Liver (tissue), 9 donors: ENCODE measurements around the gene PSRC1. TPM values are rescaled to one million over a fixed set of nuclear protein-coding genes. Genes with fewer than 3 reads are reported as not detected.

Experiments used
- DNase-seq: peaks from one replicate; pipeline ENCODE4 v3.0.0-alpha.2; 2017; ENCODE audit warnings: low spot score
- H3K27ac ChIP-seq, 2 donors: one replicate each; pipeline ENCODE4 v1.7.0; 2013; ENCODE audit warnings: inconsistent platforms in 2 of 2, low read length in 2 of 2, control low read depth in 1 of 2, low read depth in 1 of 2, mild to moderate bottlenecking in 1 of 2
- H3K27me3 ChIP-seq, 4 donors: one replicate each; pipeline versions ENCODE4 v1.6.1 to v1.7.0; 2013; ENCODE audit warnings: low read length in 3 of 4, inconsistent platforms in 1 of 4, mild to moderate bottlenecking in 1 of 4, moderate library complexity in 1 of 4; ENCODE audit not compliant: control insufficient read depth in 4 of 4, insufficient read depth in 4 of 4
- H3K36me3 ChIP-seq, 4 donors: one replicate each; pipeline versions ENCODE4 v1.6.1 to v1.7.0; 2013; ENCODE audit warnings: low read length in 3 of 4, mild to moderate bottlenecking in 3 of 4, low read depth in 1 of 4, moderate library complexity in 1 of 4; ENCODE audit not compliant: control insufficient read depth in 4 of 4, insufficient read depth in 3 of 4
- H3K4me1 ChIP-seq, 4 donors: one replicate each; pipeline versions ENCODE4 v1.6.1 to v1.7.0; 2013; ENCODE audit warnings: low read length in 3 of 4, mild to moderate bottlenecking in 3 of 4, moderate library complexity in 1 of 4; ENCODE audit not compliant: control insufficient read depth in 4 of 4, insufficient read depth in 4 of 4
- H3K4me3 ChIP-seq, 3 donors: one replicate each; pipeline versions ENCODE4 v1.6.1 to v1.7.0; 2013; ENCODE audit warnings: low read length in 3 of 3, control low read depth in 1 of 3, low read depth in 1 of 3, mild to moderate bottlenecking in 1 of 3
- H3K9ac ChIP-seq, 2 donors: one replicate each; pipeline ENCODE4 v1.7.0; 2013; ENCODE audit warnings: low read length in 2 of 2, mild to moderate bottlenecking in 2 of 2, moderate library complexity in 2 of 2, control low read depth in 1 of 2, low read depth in 1 of 2
- H3K9me3 ChIP-seq, 4 donors: one replicate each; pipeline versions ENCODE4 v1.6.1 to v1.7.0; 2013; ENCODE audit warnings: low read length in 3 of 4; ENCODE audit not compliant: control insufficient read depth in 4 of 4
- ATF3 ChIP-seq: IDR thresholded peaks from 2 replicates; pipeline ENCODE4 v1.6.1; 2016; ENCODE audit warnings: antibody characterized with exemption
- CTCF ChIP-seq: fragments of 150-350 bp; IDR thresholded peaks from 2 replicates; pipeline ENCODE4 v1.5.1; 2017; ENCODE audit warnings: improper control_type of control experiment, low read depth, low read length; ENCODE audit not compliant: missing input control
- EGR1 ChIP-seq, 2 donors: IDR thresholded peaks; 2 replicates each; pipeline ENCODE4 v1.6.1; 2016 to 2018; ENCODE audit warnings: antibody characterized with exemption in 2 of 2, low read depth in 2 of 2
- FOXA2 ChIP-seq: IDR thresholded peaks from 2 replicates; pipeline ENCODE4 v1.6.1; 2016; ENCODE audit warnings: antibody characterized with exemption
- HNF4A ChIP-seq, 2 donors: conservative IDR thresholded peaks; 2 replicates each; pipeline ENCODE4 v1.6.1; 2016; ENCODE audit warnings: antibody characterized with exemption in 2 of 2, mild to moderate bottlenecking in 2 of 2
- MAX ChIP-seq: IDR thresholded peaks from 2 replicates; pipeline ENCODE4 v1.6.1; 2016; ENCODE audit warnings: antibody characterized with exemption
- NR2F2 ChIP-seq: IDR thresholded peaks from 2 replicates; pipeline ENCODE4 v1.6.1; 2016; ENCODE audit warnings: antibody characterized with exemption
- REST ChIP-seq: IDR thresholded peaks from 2 replicates; pipeline ENCODE4 v1.6.1; 2016; ENCODE audit warnings: antibody characterized with exemption, mild to moderate bottlenecking
- RXRA ChIP-seq, 2 donors: IDR thresholded peaks; 2 replicates each; pipeline ENCODE4 v1.6.1; 2017 to 2018; ENCODE audit warnings: antibody characterized with exemption in 2 of 2, mild to moderate bottlenecking in 1 of 2
- SP1 ChIP-seq: IDR thresholded peaks from 2 replicates; pipeline ENCODE4 v1.6.1; 2018; ENCODE audit warnings: antibody characterized with exemption, mild to moderate bottlenecking
- TAF1 ChIP-seq: conservative IDR thresholded peaks from 2 replicates; pipeline ENCODE4 v1.6.1; 2016; ENCODE audit warnings: antibody characterized with exemption, mild to moderate bottlenecking
- WGBS: extraction: QIAGEN DNeasy Blood & Tissue Kit; methylation state at CpG from one replicate; pipeline ENCODE4 v1.1.7; 2013; 5-methylcytosine and 5-hydroxymethylcytosine counted together
- polyA plus RNA-seq, 2 donors: library from polyadenylated mRNA; stranded (reverse) in 1 of 2; unstranded in 1 of 2; fragments of 200-250 nt in 1 of 2; fragments of >200 nt in 1 of 2; fragmentation: Nextera tagmentation in 1 of 2; extraction: Ambion mirVana in 1 of 2; gene quantifications; one replicate each; pipeline versions ENCODE4 v1.2.1 to v1.2.3, GENCODE V29; 2013 to 2015
- total RNA-seq, 2 donors: library from RNA; depleted of rRNA; stranded (reverse); fragments of >200 nt; gene quantifications; one replicate each; pipeline ENCODE4 v1.2.3, GENCODE V29; 2014
- donor health status: healthy.
- donor health status: healthy.
- donor health status: healthy.
- donor health status: healthy.
- donor health status: healthy.

The PSRC1 gene
- total and polyA plus RNA-seq, 4 donors, result 0.25 to 2.6 (median 1.1) TPM

GRCh38 chr1:109273570-109274288 lies 9.2 kb downstream of the PSRC1 start:
- 86% methylated on average over 30 of the region's 30 CpGs for WGBS
- TF ChIP-seq HNF4A (conservative IDR thresholded peaks at IDR 0.05), result no peak
- no peak for TF ChIP-seq CTCF
- no peak for TF ChIP-seq REST
- no peak for TF ChIP-seq FOXA2
- TF ChIP-seq TAF1, result no peak
- no peak for TF ChIP-seq EGR1 (IDR thresholded peaks at IDR 0.05; ENCODE audit: low read depth in 2 of 2)
- H3K27ac ChIP-seq, result no peak overlapping the region

GRCh38 chr1:109272831-109273547 lies 10.0 kb downstream of the PSRC1 start:
- Histone ChIP-seq H3K27me3 (no peaks in the 10 kb centered on the region), H3K36me3 (no peaks in the 10 kb centered on the region), H3K9ac (no peak overlapping the region), H3K4me3 (no peak overlapping the region), H3K27ac (no peak overlapping the region), H3K9me3 (no peaks in the 10 kb centered on the region), H3K4me1 (peaks cover 4 to 35% (median 25%) of the 10 kb centered on the region in 4 donors)
- TF ChIP-seq EGR1 (IDR thresholded peaks at IDR 0.05; ENCODE audit: low read depth in 2 of 2) (no peak), MAX (no peak), ATF3 (no peak), RXRA (IDR thresholded peaks at IDR 0.05) (no peak), TAF1 (no peak), SP1 (no peak), FOXA2 (no peak), CTCF (no peak), NR2F2 (no peak)
- no peak for DNase-seq
- 92% methylated on average over 16 of the region's 16 CpGs for WGBS

More at GRCh38 chr1:109273570-109274288, 9.2 kb downstream of the PSRC1 start:
- Histone ChIP-seq H3K4me1 (peaks cover 4 to 39% (median 28%) of the 10 kb centered on the region in 4 donors), H3K27me3 (no peaks in the 10 kb centered on the region), H3K9me3 (no peaks in the 10 kb centered on the region), H3K36me3 (no peaks in the 10 kb centered on the region), H3K9ac (no peak overlapping the region), H3K4me3 (no peak overlapping the region)
- no peak for DNase-seq
